Gastrocnemius medialis (tissue), 4 donors: ENCODE data around the gene BDH2. TPM values are rescaled to one million over a fixed set of nuclear protein-coding genes. Genes with fewer than 3 reads are reported as not detected.

Source experiments
- ATAC-seq, 2 donors: fragments of 150-250 bp; one replicate each; pipeline ENCODE4 v1.9.1; 2016
- DNase-seq, 2 donors: peaks; one replicate each; pipeline ENCODE4 v3.0.0-alpha.2; 2019
- H3K27ac ChIP-seq, 4 donors: fragments of 200-600 bp; sonication (generic); 1 replicate in 1 of 4; 2 replicates in 3 of 4; pipeline ENCODE4 v1.5.1; 2016 to 2018; ENCODE audit warnings: mild to moderate bottlenecking in 2 of 4, moderate library complexity in 1 of 4
- H3K27me3 ChIP-seq, 3 donors: fragments of 200-600 bp; sonication (generic) in 2 of 3; 1 replicate in 1 of 3; 2 replicates in 2 of 3; pipeline versions ENCODE4 v1.5.1 to v1.6.0; 2016 to 2019; ENCODE audit warnings: mild to moderate bottlenecking in 1 of 3, moderate library complexity in 1 of 3
- H3K36me3 ChIP-seq, 2 donors: fragments of 200-600 bp; sonication (generic) in 1 of 2; one replicate each; pipeline ENCODE4 v1.5.1; 2017 to 2018
- H3K4me1 ChIP-seq, 2 donors: fragments of 200-600 bp; sonication (generic) in 1 of 2; one replicate each; pipeline ENCODE4 v1.5.1; 2016 to 2017; ENCODE audit warnings: mild to moderate bottlenecking in 2 of 2
- H3K4me3 ChIP-seq, 4 donors: fragments of 200-600 bp; sonication (generic) in 3 of 4; 1 replicate in 1 of 4; 2 replicates in 3 of 4; pipeline ENCODE4 v1.5.1; 2016 to 2019; ENCODE audit warnings: mild to moderate bottlenecking in 2 of 4
- H3K9me3 ChIP-seq, 3 donors: fragments of 200-600 bp; sonication (generic) in 2 of 3; 1 replicate in 1 of 3; 2 replicates in 2 of 3; pipeline ENCODE4 v1.5.1; 2016 to 2019
- CTCF ChIP-seq, 5 experiments: fragments of 450-650 bp in 3 of 5; fragments of 200-600 bp in 2 of 5; sonication (generic) in 2 of 5; IDR thresholded peaks in 4 of 5; conservative IDR thresholded peaks in 1 of 5; 1 replicate in 4 of 5; 2 replicates in 1 of 5; pipeline ENCODE4 v1.5.1; 2016 to 2019; ENCODE audit warnings: antibody characterized with exemption in 5 of 5, mild to moderate bottlenecking in 3 of 5, moderate library complexity in 3 of 5
- POLR2A ChIP-seq, 2 donors: fragments of 450-650 bp; IDR thresholded peaks; one replicate each; pipeline ENCODE4 v1.6.1; 2017; ENCODE audit warnings: antibody characterized with exemption in 2 of 2, mild to moderate bottlenecking in 2 of 2, moderate library complexity in 2 of 2
- in situ Hi-C, 4 donors: fragments of 200-750 bp; cut with MboI; loops; one replicate each; pipeline versions ENCODE4 v1.15.0 to v1.8.0; 2017; ENCODE audit warnings: low sequenced_read_pairs in 4 of 4
- intact Hi-C: fragments of 100-400 bp; cut with DNase I; formaldehyde crosslinking; loops from one replicate; pipeline ENCODE4 v1.15.1; 2023; ENCODE audit warnings: low total_unique reads
- total RNA-seq, 4 donors: library from RNA; depleted of rRNA; stranded (reverse); fragments of >200 nt; gene quantifications; one replicate each; pipeline versions ENCODE4 v1.1.0 to v1.2.3, GENCODE V29; 2016

BDH2 gene
- 10 to 100 TPM; 11.6 to 40.3 (median 18.5) TPM for total RNA-seq

GRCh38 chr4:103099691-103100392, at the start of gene BDH2:
Gene BDH2, minus strand, starts transcription at chr4:103099834. Its CDS starts 3,580 bp downstream, at chr4:103096254.
- intact Hi-C loops (loop anchor here (1.0 to 5.0 kb wide), 8 partner anchors 23 to 653 kb away; partner anchors contain the start of genes CISD2, NFKB1, SLC9B2 and UBE2D3), in situ Hi-C loops (loop anchor here (10.0 kb wide), 4 partner anchors 55 to 665 kb away; no protein-coding TSS in a partner anchor)
- peak; percentile 75 to 82 (median 79) for TF ChIP-seq CTCF (IDR thresholded peaks at IDR 0.05 in 4 of 5, conservative IDR thresholded peaks at IDR 0.05 in 1 of 5)
- TF ChIP-seq POLR2A (IDR thresholded peaks at IDR 0.05), result peak in 1 of 2 donors; percentile 28
- peak within 1 kb of the TSS; percentile 66 to 77 (median 73) for H3K27ac ChIP-seq
- ATAC-seq (peak; percentile 100), DNase-seq (peak; percentile 54 to 66)
- H3K36me3 ChIP-seq, result no peaks in the 10 kb centered on the region
- H3K27me3 ChIP-seq, result no peaks in the 10 kb centered on the region
- H3K4me3 ChIP-seq, result peak within 1 kb of the TSS; percentile 55 to 62 (median 58)
- no peaks in the 10 kb centered on the region for H3K9me3 ChIP-seq
- peaks cover 14 to 19% of the 10 kb centered on the region in 2 donors for H3K4me1 ChIP-seq

- in situ Hi-C loops, result no loop called here
- Histone ChIP-seq H3K36me3 (no peaks in the 10 kb centered on the region), H3K4me3 (no peak overlapping the region)
Observed at GRCh38 chr4:103144926-103145325, 45.3 kb upstream of the BDH2 start.

GRCh38 chr4:103137446-103137827, 37.8 kb upstream of the BDH2 start:
- ATAC-seq (no peak), DNase-seq (no peak)
- Histone ChIP-seq H3K36me3 (no peaks in the 10 kb centered on the region), H3K4me1 (no peaks in the 10 kb centered on the region), H3K27ac (no peak overlapping the region), H3K9me3 (no peaks in the 10 kb centered on the region), H3K27me3 (no peaks in the 10 kb centered on the region), H3K4me3 (no peak overlapping the region)
- no peak for TF ChIP-seq POLR2A (IDR thresholded peaks at IDR 0.05)
- TF ChIP-seq CTCF (IDR thresholded peaks at IDR 0.05 in 4 of 5, conservative IDR thresholded peaks at IDR 0.05 in 1 of 5), result no peak
- intact Hi-C loops, result no loop called here
- in situ Hi-C loops, result no loop called here

More at GRCh38 chr4:103144926-103145325, 45.3 kb upstream of the BDH2 start:
- TF ChIP-seq CTCF (IDR thresholded peaks at IDR 0.05 in 4 of 5, conservative IDR thresholded peaks at IDR 0.05 in 1 of 5) (no peak), POLR2A (IDR thresholded peaks at IDR 0.05) (no peak)
- Histone ChIP-seq H3K4me1 (no peaks in the 10 kb centered on the region), H3K27me3 (no peaks in the 10 kb centered on the region), H3K9me3 (no peaks in the 10 kb centered on the region), H3K27ac (no peak overlapping the region)
- ATAC-seq (no peak), DNase-seq (no peak)
- intact Hi-C loops, result no loop called here

- no peak for DNase-seq
- in situ Hi-C loops, result no loop called here
- ATAC-seq, result no peak
- Histone ChIP-seq H3K9me3 (no peaks in the 10 kb centered on the region), H3K27ac (no peak overlapping the region), H3K27me3 (no peaks in the 10 kb centered on the region), H3K36me3 (no peaks in the 10 kb centered on the region), H3K4me1 (no peaks in the 10 kb centered on the region), H3K4me3 (no peak overlapping the region)
- TF ChIP-seq CTCF (IDR thresholded peaks at IDR 0.05 in 4 of 5, conservative IDR thresholded peaks at IDR 0.05 in 1 of 5) (no peak), POLR2A (IDR thresholded peaks at IDR 0.05) (no peak)
- intact Hi-C loops, result no loop called here
Observed at GRCh38 chr4:103136671-103137445, 37.2 kb upstream of the BDH2 start.
